Measurements from ENCODE around the gene ERCC6.

ERCC6 gene

DNA sequence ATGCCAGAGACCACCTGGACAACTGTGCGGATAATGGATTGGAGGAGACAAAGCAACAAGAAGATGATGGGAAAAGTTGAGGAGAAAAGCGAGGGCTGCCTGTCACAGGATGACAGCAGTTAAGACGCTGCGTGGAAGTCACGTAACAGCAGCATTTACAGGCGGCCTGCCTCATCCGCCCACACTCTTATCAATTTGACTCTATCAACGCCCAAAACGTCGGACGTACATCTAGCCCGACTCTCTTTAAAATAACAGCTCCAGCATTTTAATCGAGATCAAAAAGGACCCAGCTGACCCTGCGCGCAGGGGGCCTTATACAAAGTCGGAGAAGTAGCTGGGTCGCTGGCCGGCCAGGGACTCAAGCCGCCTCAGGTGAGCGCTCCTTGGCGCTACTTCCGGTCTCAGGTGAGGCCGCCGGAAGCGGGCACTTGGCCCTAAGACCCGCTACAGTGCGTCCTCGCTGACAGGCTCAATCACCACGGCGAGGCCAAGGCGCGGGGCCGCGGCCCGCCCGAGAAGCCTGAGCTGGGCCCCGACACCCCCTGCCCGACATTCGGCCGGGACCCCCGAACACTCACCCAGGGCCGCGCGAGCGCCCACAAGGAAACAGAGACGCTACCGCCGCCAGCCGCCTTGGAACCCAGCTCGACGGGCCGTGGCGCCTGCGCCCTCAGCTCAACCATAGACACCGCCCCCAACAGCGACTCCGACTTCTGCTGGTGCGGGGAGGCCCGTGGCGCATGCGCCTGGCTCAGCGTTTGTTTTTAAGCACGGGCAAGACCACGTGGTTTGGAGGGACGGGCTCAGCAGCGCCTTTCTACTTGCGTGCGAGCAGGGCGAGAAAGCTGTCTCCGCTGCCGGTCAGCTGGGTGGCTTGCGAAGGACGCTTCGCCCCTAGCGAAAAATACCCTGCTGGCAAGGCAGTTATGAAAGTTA is at the start of gene ERCC6:
TSS of gene ERCC6 (minus strand) at position 741 of the 939 bp plus-strand sequence.
- peak; percentile 97 for DNase-seq

DNA sequence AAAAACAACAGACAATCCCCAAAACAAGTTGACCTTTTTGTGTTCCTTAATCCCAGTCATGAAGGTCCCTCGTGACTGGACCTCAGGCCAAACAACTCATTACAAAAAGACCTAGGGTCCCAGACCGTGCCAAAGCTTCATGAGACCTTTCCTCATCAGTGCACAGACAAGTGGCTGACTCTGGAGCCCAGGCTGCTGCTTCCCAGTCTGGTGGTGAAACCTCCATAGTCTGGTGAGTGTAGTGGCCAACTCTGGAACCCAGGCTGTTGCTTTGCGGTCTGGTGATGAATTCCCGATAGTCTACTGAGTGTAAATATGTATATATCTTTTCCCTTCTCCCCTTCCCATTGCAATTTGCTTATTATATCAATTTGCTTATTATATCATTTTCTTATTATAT is 49.1 kb upstream of the ERCC6 start:
- no peak for DNase-seq

DNA sequence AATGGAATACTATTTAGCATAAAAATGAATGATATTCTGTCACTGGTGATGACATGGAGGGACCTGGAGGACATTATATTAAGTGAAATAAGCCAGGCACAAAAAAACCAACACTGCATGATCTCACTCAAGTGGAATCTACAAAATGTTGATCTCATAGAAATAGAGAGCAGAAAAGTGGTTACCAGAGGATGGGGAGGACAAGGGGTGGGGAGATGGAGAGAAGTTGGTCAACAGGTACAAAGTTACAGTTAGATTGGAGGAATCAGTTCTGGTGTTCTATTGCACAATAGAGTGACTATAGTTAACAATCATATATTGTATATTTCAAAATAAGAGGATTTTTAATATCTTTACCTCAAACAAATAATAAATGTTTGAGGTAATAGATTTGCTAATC is 46.5 kb upstream of the ERCC6 start:
- DNase-seq = no peak

DNA sequence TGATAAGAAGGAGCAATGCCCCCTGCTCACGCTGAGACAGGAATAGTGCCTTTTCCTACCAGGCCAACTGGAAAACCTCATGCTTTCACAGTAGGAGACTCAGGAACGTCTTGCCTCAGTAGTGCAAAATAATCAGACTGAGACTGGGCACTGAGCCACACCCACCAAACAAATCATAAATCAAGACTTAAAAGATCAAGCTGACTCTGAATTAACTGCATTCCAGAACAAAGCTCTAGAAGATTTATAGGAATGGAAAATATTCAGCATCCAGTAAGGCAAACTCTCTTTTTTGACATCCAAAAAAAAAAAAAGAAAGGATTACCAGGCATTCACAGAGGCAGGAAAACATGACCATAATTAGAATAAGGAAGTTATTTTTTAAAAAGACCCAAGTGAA is 40.7 kb upstream of the ERCC6 start:
- no peak for DNase-seq

DNA sequence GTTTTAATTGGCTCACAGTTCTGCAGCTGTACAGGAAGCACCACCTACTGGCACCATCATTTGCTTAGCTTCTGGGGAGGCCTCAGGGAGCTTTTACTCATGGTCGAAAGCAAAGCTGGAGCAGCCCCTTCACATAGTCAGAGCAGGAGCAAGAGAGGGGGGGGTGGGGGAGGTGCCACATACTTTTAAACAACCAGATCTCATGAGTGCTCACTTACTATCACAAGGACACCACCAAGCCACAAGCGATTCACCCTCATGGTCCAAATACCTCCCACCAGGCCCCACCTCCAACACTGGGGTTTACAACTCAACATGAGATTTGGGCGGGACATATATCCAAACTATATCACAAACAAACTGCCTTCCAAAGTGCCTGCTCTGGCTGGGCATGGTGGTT is 39.5 kb upstream of the ERCC6 start:
- no peak for DNase-seq

GRCh38 chr10:49577182-49577925 is 38.4 kb upstream of the ERCC6 start:
- DNase-seq = no peak

GRCh38 chr10:49575489-49576072 is 36.7 kb upstream of the ERCC6 start:
- no peak for DNase-seq

DNA sequence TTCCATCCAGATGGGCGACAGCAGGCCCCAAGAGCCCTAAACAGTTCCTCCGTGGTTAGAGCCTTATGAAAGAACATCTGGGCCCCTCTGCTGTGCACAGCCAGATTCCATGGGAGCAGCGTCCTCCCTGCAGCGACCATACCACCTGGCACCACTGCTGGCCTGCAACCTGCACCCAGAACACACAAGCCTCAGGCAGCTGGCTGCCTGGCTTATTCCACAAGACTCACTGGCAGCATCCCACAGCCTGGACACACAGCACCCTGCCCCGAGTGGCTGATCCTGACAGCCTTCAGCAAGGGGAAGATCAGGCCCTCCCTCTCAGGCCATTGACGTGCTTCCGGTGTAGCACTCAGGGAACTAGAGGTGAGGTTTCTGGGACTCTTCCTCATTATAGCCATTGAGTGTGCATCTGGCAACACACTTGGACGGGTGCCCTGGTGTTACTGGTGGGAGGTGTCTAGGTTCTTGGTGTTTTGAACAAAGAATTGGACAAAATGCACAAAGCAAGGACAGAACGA is 33.7 kb upstream of the ERCC6 start:
- DNase-seq = no peak

GRCh38 chr10:49571388-49571787 is 32.5 kb upstream of the ERCC6 start:
- no peak for DNase-seq

- no peak for DNase-seq
Measured at GRCh38 chr10:49569031-49569631, 30.2 kb upstream of the ERCC6 start.

GRCh38 chr10:49568235-49568634 is 29.3 kb upstream of the ERCC6 start:
- no peak for DNase-seq

DNA sequence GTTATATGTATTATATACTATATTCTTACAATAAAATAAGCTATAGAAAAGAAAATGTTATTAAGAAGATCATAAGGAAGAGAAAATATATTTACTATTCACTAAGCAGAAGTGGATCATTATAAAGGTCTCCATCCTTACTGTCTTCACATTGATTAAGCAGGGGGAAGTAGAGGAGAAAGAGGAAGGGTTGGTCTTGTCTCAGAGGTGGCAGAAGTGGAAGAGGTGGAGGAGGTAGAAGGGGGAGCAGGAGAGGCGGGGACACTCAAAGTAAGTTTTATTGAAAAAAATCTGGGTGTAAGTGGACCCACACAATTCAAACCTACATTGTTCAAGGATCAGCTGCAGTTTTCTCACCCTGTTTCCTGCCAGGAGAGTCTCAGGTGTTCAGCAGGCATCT is 28.9 kb upstream of the ERCC6 start:
- no peak for DNase-seq

- no peak for DNase-seq
Measured at GRCh38 chr10:49564461-49565009, 25.6 kb upstream of the ERCC6 start.

- no peak for DNase-seq
Measured at GRCh38 chr10:49562893-49563292, 24.0 kb upstream of the ERCC6 start.

- DNase-seq = no peak
Measured at GRCh38 chr10:49560526-49560925, 21.6 kb upstream of the ERCC6 start.

DNA sequence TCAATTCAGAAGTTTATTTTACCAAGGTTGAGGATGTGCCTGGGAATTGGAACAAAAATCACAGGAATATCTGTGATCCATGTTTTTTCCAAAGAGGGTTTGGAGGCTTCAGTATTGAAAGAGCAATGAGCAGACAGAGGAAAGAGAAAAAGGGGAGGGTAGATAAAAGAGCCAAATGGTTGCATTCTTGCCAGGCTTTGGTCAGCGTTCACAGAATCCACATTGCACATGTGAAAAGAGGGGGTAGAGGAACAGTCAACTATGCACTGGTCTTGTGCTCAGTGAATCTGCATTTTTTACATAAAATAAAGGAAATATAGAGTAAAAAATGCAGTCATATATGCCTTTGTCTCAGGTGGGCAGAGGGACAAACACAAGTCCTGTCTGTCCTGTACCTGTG is 20.6 kb upstream of the ERCC6 start:
- DNase-seq = no peak

GRCh38 chr10:49558190-49558589 is 19.3 kb upstream of the ERCC6 start:
- no peak for DNase-seq

- no peak for DNase-seq
Measured at GRCh38 chr10:49557681-49558080, 18.8 kb upstream of the ERCC6 start.

DNA sequence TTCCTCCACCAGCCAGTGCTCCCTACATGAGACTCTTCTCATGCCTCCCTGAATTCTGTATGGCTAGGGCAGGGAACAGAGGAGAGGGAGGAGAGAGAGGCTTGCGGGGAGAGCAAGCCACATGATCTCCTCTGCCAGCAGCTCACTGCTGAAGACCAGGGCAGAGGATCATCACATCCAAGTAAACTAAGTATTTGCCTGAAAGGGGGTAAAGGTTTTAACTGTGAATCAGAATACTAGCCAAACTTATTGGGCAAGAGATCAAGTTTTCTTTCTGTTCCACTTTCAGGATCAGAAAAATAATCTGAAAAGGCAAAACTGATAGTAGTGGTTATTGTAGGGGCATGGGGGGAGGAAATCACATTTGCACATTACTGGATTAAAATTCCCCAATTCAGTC is 17.8 kb upstream of the ERCC6 start:
- no peak for DNase-seq

DNA sequence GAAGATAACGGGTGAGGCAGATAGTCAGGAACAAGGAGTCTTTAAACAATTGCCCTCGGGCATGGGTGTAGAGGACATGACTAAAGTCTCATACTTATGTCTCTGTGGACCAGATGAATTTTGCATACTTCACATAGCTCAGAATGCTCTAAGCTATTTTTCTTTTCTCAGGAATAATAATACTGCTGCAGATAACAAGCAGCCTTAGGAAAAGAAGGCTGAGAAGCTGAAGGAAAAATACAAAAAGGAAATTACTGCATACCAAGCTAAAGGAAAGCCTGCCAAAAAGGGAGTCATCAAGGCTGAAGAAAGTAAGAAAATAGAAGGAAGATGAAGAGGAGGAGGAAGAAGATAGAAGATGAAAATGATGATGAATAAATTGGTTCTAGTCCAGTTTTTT is 13.4 kb upstream of the ERCC6 start:
- no peak for DNase-seq

DNA sequence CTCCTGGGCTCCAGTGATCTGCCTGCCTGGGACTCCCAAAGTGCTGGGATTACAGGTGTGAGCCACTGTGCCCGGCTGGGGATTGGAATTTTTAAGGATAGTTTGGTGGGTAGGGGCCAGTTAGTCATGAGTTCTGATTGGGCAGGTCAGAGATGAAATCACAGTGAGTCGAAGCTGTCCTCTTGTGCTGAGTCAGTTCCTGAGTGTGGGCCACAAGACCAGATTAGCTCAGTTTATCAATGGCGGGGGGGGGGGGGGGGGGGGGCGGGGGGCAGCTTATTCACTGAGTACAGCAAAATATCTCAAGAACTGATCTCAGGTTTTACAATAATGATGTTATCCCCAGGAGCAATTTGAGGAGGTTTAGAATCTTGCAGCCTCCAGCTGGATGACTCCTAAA is 11.6 kb upstream of the ERCC6 start:
- no peak for DNase-seq

- no peak for DNase-seq
Measured at GRCh38 chr10:49549640-49550346, 10.9 kb upstream of the ERCC6 start.
